K562 (cell line): ENCODE measurements around the gene CBX2. TPM values are rescaled to one million over a fixed set of nuclear protein-coding genes. Genes with fewer than 3 reads are reported as not detected.

Source experiments
- CREB1 ChIP-seq, 2 experiments: sonication (generic) in 1 of 2; formaldehyde crosslinking in 1 of 2; IDR thresholded peaks; 2 replicates each; pipeline versions ENCODE4 v1.6.1 to v1.8.0; 2012 to 2022; ENCODE audit warnings: inconsistent platforms in 1 of 2, mild to moderate bottlenecking in 1 of 2, missing genetic modification reagents in 1 of 2, moderate library complexity in 1 of 2
- CTBP1 ChIP-seq: fragments of 450-650 bp; IDR thresholded peaks from 2 replicates; pipeline ENCODE4 v1.6.1; 2016; ENCODE audit warnings: borderline replicate concordance
- EHMT2 ChIP-seq: fragments of 450-650 bp; IDR thresholded peaks from 2 replicates; pipeline ENCODE4 v1.6.1; 2018; ENCODE audit warnings: antibody characterized with exemption
- EP400 ChIP-seq: fragments of 450-650 bp; IDR thresholded peaks from 2 replicates; pipeline ENCODE4 v1.6.1; 2017; ENCODE audit warnings: antibody characterized with exemption, mild to moderate bottlenecking, moderate library complexity
- GABPB2 ChIP-seq: fragments of 250-450 bp; sonication (Bioruptor Pico); conservative IDR thresholded peaks from 2 replicates; pipeline ENCODE4 v1.5.1; 2021; ENCODE audit warnings: mild to moderate bottlenecking
- HDAC6 ChIP-seq: IDR thresholded peaks from 2 replicates; pipeline ENCODE4 v1.6.1; 2012; ENCODE audit warnings: low read depth, mild to moderate bottlenecking, control low read depth, inconsistent platforms, low read length, moderate library complexity
- KLF16 ChIP-seq: IDR thresholded peaks from 2 replicates; pipeline ENCODE4 v1.6.1; 2016; ENCODE audit warnings: antibody characterized with exemption
- LCOR ChIP-seq: sonication (generic); formaldehyde crosslinking; IDR thresholded peaks from 2 replicates; pipeline ENCODE4 v1.8.0; 2022; ENCODE audit warnings: mild to moderate bottlenecking, missing genetic modification reagents
- MECOM ChIP-seq: fragments of 250-450 bp; sonication (Bioruptor Pico); IDR thresholded peaks from 2 replicates; pipeline ENCODE4 v1.8.0; 2022; ENCODE audit warnings: inconsistent platforms
- NCOA6 ChIP-seq: fragments of 450-650 bp; IDR thresholded peaks from 2 replicates; pipeline ENCODE4 v1.6.1; 2017; ENCODE audit warnings: mild to moderate bottlenecking
- NCOR1 ChIP-seq: fragments of 450-650 bp; IDR thresholded peaks from 2 replicates; pipeline ENCODE4 v1.6.1; 2016; ENCODE audit warnings: mild to moderate bottlenecking, moderate library complexity
- PHF8 ChIP-seq: fragments of 200-600 bp; sonication (generic); IDR thresholded peaks from 2 replicates; pipeline ENCODE4 v1.6.1; 2012; ENCODE audit warnings: mixed run types, mild to moderate bottlenecking, inconsistent platforms, low read length, moderate library complexity, borderline replicate concordance
- PML ChIP-seq: IDR thresholded peaks from 2 replicates; pipeline ENCODE4 v1.6.1; 2012; ENCODE audit warnings: low read length, inconsistent platforms
- PTTG1 ChIP-seq: fragments of 450-650 bp; IDR thresholded peaks from 2 replicates; pipeline ENCODE4 v1.6.1; 2016; ENCODE audit warnings: low read depth, mild to moderate bottlenecking, missing genetic modification characterization, missing compliant biosample characterization
- SMARCE1 ChIP-seq: fragments of 450-650 bp; IDR thresholded peaks from 2 replicates; pipeline ENCODE4 v1.7.1; 2016; ENCODE audit warnings: mild to moderate bottlenecking
- SP1 ChIP-seq: sonication (generic); formaldehyde crosslinking; IDR thresholded peaks from 2 replicates; pipeline ENCODE4 v1.8.1; 2022; ENCODE audit warnings: mild to moderate bottlenecking, missing genetic modification reagents
- STAT5A ChIP-seq: IDR thresholded peaks from 2 replicates; pipeline ENCODE4 v1.6.1; 2012; ENCODE audit warnings: low read length, inconsistent platforms, borderline replicate concordance
- TARDBP ChIP-seq: fragments of 450-650 bp; IDR thresholded peaks from 2 replicates; pipeline ENCODE4 v1.6.1; 2016
- ZNF707 ChIP-seq: fragments of 250-450 bp; sonication (Bioruptor Pico); conservative IDR thresholded peaks from 2 replicates; pipeline ENCODE4 v1.8.0; 2022; ENCODE audit warnings: inconsistent platforms, mild to moderate bottlenecking, moderate library complexity
- ZNF830 ChIP-seq: fragments of 250-450 bp; sonication (Bioruptor Pico); IDR thresholded peaks from 2 replicates; pipeline ENCODE4 v1.5.0; 2021; ENCODE audit warnings: mild to moderate bottlenecking
- polyA plus RNA-seq, 8 experiments: library from polyadenylated mRNA; depleted of rRNA in 4 of 8; stranded (reverse) in 5 of 8; unstranded in 3 of 8; fragments of >200 nt; fragmentation: Nextera tagmentation in 2 of 8; fragmentation: Illumina TruSeq in 1 of 8; extraction: Ambion mirVana in 2 of 8; extraction: Trizol in 1 of 8; gene quantifications; 2 replicates each; pipeline versions ENCODE4 v1.2.1 to v1.2.3, GENCODE V29; 2011 to 2014; ENCODE audit warnings: inconsistent platforms in 1 of 8, missing spikeins in 1 of 8
- total RNA-seq, 7 experiments: library from RNA; depleted of rRNA in 6 of 7; stranded (reverse); fragments of >200 nt in 6 of 7; fragmentation: Illumina TruSeq in 2 of 7; extraction: Trizol in 2 of 7; gene quantifications; 2 replicates each; pipeline versions ENCODE4 v1.2.1 to v1.2.3, GENCODE V29; 2011 to 2021; ENCODE audit warnings: low replicate concordance in 1 of 7
- TF ChIP-seq, protein P1 (sequence below), 2 experiments: fragments of 150-350 bp in 1 of 2; IDR thresholded peaks; 2 replicates each; pipeline ENCODE4 v1.6.1; 2012 to 2016; ENCODE audit warnings: low read depth in 2 of 2, low read length in 2 of 2, mild to moderate bottlenecking in 1 of 2, moderate library complexity in 1 of 2
- TF ChIP-seq, protein P2 (sequence below): sonication (generic); formaldehyde crosslinking; IDR thresholded peaks from 2 replicates; pipeline ENCODE4 v1.9.0; 2022; ENCODE audit warnings: mild to moderate bottlenecking, missing genetic modification reagents
- TF ChIP-seq, protein P3 (sequence below): sonication (generic); formaldehyde crosslinking; IDR thresholded peaks from 2 replicates; pipeline ENCODE4 v1.8.1; 2023; ENCODE audit warnings: mild to moderate bottlenecking, missing genetic modification reagents
- TF ChIP-seq, protein P4 (sequence below): fragments of 450-650 bp; IDR thresholded peaks from one replicate; pipeline ENCODE4 v1.6.1; 2018; ENCODE audit warnings: mild to moderate bottlenecking, moderate library complexity; ENCODE audit not compliant: partially characterized antibody

The CBX2 gene
- total and polyA plus RNA-seq, 9 of the 15 experiments (the other 6 are each of a cell fraction or from before 2014, with no cell fraction given), result 0.66 to 26.9 (median 13.9) TPM

DNA sequence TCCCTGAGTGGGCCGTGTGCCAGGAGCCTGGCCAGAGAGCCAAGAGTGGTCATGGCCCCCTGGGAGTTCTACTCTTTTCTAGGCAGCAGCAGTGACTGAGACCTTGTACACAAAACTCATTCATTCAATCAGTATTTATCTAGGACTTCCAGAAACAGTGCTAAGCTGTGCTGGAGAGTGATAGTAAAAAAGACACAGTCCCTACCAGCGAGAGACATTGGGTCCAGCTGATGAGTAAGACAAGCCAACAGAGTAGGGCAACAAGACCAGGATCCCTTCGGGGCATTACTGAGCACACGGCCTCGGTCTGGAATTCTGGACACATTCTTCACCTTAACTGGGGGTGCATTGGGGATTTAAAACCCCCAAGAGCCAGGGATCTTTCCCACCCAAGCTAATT is 41.1 kb downstream of the CBX2 start (continued):
- TF ChIP-seq, protein P1, sequence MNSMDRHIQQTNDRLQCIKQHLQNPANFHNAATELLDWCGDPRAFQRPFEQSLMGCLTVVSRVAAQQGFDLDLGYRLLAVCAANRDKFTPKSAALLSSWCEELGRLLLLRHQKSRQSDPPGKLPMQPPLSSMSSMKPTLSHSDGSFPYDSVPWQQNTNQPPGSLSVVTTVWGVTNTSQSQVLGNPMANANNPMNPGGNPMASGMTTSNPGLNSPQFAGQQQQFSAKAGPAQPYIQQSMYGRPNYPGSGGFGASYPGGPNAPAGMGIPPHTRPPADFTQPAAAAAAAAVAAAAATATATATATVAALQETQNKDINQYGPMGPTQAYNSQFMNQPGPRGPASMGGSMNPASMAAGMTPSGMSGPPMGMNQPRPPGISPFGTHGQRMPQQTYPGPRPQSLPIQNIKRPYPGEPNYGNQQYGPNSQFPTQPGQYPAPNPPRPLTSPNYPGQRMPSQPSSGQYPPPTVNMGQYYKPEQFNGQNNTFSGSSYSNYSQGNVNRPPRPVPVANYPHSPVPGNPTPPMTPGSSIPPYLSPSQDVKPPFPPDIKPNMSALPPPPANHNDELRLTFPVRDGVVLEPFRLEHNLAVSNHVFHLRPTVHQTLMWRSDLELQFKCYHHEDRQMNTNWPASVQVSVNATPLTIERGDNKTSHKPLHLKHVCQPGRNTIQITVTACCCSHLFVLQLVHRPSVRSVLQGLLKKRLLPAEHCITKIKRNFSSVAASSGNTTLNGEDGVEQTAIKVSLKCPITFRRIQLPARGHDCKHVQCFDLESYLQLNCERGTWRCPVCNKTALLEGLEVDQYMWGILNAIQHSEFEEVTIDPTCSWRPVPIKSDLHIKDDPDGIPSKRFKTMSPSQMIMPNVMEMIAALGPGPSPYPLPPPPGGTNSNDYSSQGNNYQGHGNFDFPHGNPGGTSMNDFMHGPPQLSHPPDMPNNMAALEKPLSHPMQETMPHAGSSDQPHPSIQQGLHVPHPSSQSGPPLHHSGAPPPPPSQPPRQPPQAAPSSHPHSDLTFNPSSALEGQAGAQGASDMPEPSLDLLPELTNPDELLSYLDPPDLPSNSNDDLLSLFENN (IDR thresholded peaks at IDR 0.05; ENCODE audit: low read depth in 2 of 2, low read length in 2 of 2), result peak in 1 of 2 experiments; percentile 45; a peak in 1 of 4 replicates
- TF ChIP-seq PML (peak; percentile 48), ZNF707 (CRISPR knock-in tag) (no peak), GABPB2 (CRISPR knock-in tag) (no peak), STAT5A (peak; percentile 59; the same call in 1 of the 2 replicates), KLF16 (peak; percentile 37; the same call in 1 of the 2 replicates), SP1 (CRISPR knock-in tag) (no peak), PTTG1 (tag) (no peak), PHF8 (no peak), HDAC6 (no peak), SMARCE1 (peak; percentile 43; the same call in 1 of the 2 replicates), LCOR (CRISPR knock-in tag) (no peak), NCOR1 (peak; percentile 85), CTBP1 (peak; percentile 10; the same call in 1 of the 2 replicates), EHMT2 (peak; percentile 65), CREB1 (IDR thresholded peaks at IDR 0.05) (0 out of 2 replicates have a peak, but pooled peaks have one; percentile 10), CREB1 (CRISPR knock-in tag; IDR thresholded peaks at IDR 0.05) (no peak), EP400 (no peak), NCOA6 (no peak), ZNF830 (CRISPR knock-in tag) (no peak), MECOM (CRISPR knock-in tag) (no peak), TARDBP (no peak)
- TF ChIP-seq, protein P2, sequence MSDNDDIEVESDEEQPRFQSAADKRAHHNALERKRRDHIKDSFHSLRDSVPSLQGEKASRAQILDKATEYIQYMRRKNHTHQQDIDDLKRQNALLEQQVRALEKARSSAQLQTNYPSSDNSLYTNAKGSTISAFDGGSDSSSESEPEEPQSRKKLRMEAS (CRISPR knock-in tag), result no peak
- TF ChIP-seq, protein P3, sequence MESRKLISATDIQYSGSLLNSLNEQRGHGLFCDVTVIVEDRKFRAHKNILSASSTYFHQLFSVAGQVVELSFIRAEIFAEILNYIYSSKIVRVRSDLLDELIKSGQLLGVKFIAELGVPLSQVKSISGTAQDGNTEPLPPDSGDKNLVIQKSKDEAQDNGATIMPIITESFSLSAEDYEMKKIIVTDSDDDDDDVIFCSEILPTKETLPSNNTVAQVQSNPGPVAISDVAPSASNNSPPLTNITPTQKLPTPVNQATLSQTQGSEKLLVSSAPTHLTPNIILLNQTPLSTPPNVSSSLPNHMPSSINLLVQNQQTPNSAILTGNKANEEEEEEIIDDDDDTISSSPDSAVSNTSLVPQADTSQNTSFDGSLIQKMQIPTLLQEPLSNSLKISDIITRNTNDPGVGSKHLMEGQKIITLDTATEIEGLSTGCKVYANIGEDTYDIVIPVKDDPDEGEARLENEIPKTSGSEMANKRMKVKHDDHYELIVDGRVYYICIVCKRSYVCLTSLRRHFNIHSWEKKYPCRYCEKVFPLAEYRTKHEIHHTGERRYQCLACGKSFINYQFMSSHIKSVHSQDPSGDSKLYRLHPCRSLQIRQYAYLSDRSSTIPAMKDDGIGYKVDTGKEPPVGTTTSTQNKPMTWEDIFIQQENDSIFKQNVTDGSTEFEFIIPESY (CRISPR knock-in tag), result no peak
- TF ChIP-seq, protein P4, sequence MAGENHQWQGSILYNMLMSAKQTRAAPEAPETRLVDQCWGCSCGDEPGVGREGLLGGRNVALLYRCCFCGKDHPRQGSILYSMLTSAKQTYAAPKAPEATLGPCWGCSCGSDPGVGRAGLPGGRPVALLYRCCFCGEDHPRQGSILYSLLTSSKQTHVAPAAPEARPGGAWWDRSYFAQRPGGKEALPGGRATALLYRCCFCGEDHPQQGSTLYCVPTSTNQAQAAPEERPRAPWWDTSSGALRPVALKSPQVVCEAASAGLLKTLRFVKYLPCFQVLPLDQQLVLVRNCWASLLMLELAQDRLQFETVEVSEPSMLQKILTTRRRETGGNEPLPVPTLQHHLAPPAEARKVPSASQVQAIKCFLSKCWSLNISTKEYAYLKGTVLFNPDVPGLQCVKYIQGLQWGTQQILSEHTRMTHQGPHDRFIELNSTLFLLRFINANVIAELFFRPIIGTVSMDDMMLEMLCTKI, result no peak
